Bronchial epithelial cell (primary cell): ENCODE results near the gene DAPL1. TPM values are rescaled to one million over a fixed set of nuclear protein-coding genes. Genes with fewer than 3 reads are reported as not detected.

ENCODE experiments used
- DNase-seq: peaks from one replicate; pipeline ENCODE4 v3.0.0-alpha.2; 2010; ENCODE audit warnings: low read depth
- FAIRE-seq: peaks from 2 replicates; lab custom pipeline; 2011; peaks lifted over from hg19 to GRCh38; lab: Jason Lieb, UNC
- H3K27me3 ChIP-seq: 2 replicates; pipeline ENCODE4 v1.5.1; 2011; ENCODE audit warnings: low read length; ENCODE audit not compliant: control insufficient read depth, insufficient read depth
- H3K36me3 ChIP-seq: 2 replicates; pipeline ENCODE4 v1.5.1; 2011; ENCODE audit warnings: low read length; ENCODE audit not compliant: control insufficient read depth, insufficient read depth
- H3K4me3 ChIP-seq: 2 replicates; pipeline ENCODE4 v1.5.1; 2011; ENCODE audit warnings: mild to moderate bottlenecking, low read depth, low read length, control low read depth
- total RNA-seq: library from RNA; depleted of rRNA; stranded (reverse); fragments of >200 nt; gene quantifications from 2 replicates; pipeline ENCODE4 v1.2.1, GENCODE V29; 2014
- TF ChIP-seq, protein P1 (sequence below): IDR thresholded peaks from 2 replicates; pipeline ENCODE4 v1.5.1; 2011; ENCODE audit warnings: mild to moderate bottlenecking, moderate library complexity, low read length, control low read depth, inconsistent platforms; ENCODE audit not compliant: insufficient read depth, severe bottlenecking

The DAPL1 gene
- total RNA-seq, 1 donor from 2014 or later = not detected

DNA sequence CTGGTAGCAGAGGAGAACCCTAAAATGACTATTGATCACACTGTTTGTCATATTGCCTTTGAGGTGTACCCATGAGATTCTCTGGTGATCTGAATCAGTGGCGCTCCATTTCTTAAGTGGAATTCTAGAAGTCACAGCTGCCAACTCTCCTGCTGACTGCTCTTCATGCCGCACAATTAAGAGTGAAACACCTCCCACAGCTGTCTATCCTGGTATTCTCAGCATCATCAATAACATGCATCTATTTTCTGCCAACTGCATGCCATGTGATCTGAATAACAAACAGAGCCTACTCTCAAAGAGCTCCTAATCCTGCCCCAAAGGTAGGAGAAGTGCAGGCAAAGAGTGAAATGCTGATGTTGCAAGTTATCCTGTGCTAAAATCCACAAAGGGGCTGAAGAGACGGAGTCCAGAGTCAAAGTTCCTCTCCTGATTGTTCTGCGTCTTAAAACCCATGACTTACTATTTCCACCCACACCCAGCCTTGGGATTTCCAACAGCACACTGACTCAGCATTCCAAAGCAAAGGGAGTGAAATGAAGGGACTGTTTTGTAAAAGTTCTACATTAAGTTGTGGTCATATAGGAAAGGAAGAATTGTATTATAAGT, 13.7 kb upstream of the DAPL1 start:
- Histone ChIP-seq H3K36me3 (no peaks in the 10 kb centered on the region), H3K27me3 (no peaks in the 10 kb centered on the region), H3K4me3 (no peak overlapping the region)
- TF ChIP-seq, protein P1, sequence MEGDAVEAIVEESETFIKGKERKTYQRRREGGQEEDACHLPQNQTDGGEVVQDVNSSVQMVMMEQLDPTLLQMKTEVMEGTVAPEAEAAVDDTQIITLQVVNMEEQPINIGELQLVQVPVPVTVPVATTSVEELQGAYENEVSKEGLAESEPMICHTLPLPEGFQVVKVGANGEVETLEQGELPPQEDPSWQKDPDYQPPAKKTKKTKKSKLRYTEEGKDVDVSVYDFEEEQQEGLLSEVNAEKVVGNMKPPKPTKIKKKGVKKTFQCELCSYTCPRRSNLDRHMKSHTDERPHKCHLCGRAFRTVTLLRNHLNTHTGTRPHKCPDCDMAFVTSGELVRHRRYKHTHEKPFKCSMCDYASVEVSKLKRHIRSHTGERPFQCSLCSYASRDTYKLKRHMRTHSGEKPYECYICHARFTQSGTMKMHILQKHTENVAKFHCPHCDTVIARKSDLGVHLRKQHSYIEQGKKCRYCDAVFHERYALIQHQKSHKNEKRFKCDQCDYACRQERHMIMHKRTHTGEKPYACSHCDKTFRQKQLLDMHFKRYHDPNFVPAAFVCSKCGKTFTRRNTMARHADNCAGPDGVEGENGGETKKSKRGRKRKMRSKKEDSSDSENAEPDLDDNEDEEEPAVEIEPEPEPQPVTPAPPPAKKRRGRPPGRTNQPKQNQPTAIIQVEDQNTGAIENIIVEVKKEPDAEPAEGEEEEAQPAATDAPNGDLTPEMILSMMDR = no peak
- peak; percentile 84 for DNase-seq
- peak; percentile 32 for FAIRE-seq

DNA sequence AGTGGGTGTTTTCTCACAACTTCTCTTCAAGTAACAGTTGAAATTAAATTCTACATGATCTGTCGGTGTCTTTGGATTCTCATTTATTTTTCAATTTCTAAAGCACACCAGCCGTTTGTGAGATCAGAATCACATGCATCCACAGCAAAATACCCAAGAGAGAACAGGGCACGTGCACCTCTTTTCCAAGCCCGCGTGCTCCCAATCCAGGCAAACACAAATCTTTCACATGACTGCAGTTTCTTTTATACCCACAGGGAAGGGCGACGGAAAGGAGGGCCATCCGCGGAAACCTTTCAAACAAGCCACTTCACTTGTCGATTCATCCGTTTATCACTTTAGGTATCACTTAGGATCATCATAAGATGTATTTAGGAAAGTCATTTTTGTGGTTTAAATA, 13.0 kb upstream of the DAPL1 start:
- Histone ChIP-seq H3K4me3 (no peak overlapping the region), H3K27me3 (no peaks in the 10 kb centered on the region), H3K36me3 (no peaks in the 10 kb centered on the region)
- FAIRE-seq (no peak), DNase-seq (no peak)
- TF ChIP-seq, protein P1 = no peak

DNA sequence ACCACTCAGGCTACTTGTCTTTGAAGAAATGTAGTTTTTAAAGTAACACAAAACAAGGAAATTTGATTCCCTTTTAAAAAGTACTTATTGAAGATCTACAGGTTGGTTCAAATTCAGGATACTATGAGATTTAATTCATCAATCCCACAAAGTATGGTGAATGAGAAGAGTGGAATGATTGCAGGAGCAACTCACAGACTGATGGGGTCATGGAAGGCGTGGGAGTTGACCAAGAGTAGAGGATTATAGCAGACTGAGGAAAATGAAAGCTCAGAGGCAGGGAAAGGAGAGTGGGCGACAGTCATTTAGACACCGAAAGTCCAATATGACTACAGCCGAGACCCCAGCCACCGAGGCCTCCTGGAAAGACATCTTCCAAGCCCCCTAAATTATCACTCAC, 12.5 kb upstream of the DAPL1 start:
- H3K4me3 ChIP-seq = no peak overlapping the region
- TF ChIP-seq, protein P1 = no peak
- DNase-seq (peak; percentile 59), FAIRE-seq (no peak)
- no peaks in the 10 kb centered on the region for H3K27me3 ChIP-seq
- H3K36me3 ChIP-seq = no peaks in the 10 kb centered on the region

DNA sequence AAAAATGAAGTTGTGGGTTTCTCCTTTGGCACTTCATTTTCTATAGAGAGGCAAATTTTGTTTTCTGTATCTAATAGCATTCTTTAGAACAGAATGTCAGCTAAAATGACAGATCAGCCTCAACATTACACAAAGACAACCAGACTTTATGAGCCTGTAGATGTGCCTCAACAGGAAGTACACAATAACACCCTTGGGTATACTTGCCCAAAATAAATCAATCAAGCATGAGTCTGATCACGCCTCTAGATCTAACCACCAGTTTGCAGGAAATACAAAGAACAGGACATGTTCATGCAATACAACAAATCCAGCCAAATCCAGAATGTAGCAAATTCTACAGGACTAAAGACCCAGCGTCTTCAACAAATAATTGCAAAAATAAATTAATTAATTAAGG, 11.2 kb upstream of the DAPL1 start:
- H3K4me3 ChIP-seq = no peak overlapping the region
- TF ChIP-seq, protein P1 = no peak
- DNase-seq (peak; percentile 41), FAIRE-seq (no peak)
- H3K27me3 ChIP-seq = no peaks in the 10 kb centered on the region
- H3K36me3 ChIP-seq = no peaks in the 10 kb centered on the region

- no peaks in the 10 kb centered on the region for H3K36me3 ChIP-seq
Measured at GRCh38 chr2:158786897-158787296, 8.2 kb upstream of the DAPL1 start.

More at GRCh38 chr2:158786897-158787296, 8.2 kb upstream of the DAPL1 start:
- H3K27me3 ChIP-seq = no peaks in the 10 kb centered on the region
- FAIRE-seq (no peak), DNase-seq (no peak)
- no peak overlapping the region for H3K4me3 ChIP-seq
- TF ChIP-seq, protein P1 = no peak
